Keratinocyte (primary cell): ENCODE data around the gene ZIC2. TPM values are rescaled to one million over a fixed set of nuclear protein-coding genes. Genes with fewer than 3 reads are reported as not detected.

Experiments
- DNase-seq: peaks from one replicate; pipeline ENCODE4 v3.0.0-alpha.2; 2011; ENCODE audit warnings: low read depth, missing footprints, low spot score
- FAIRE-seq: peaks from 2 replicates; lab custom pipeline; 2011; peaks lifted over from hg19 to GRCh38; lab: Jason Lieb, UNC
- H2AFZ ChIP-seq: 2 replicates; pipeline ENCODE4 v1.6.0; 2012; ENCODE audit warnings: low read length, control low read depth, inconsistent platforms; ENCODE audit not compliant: control insufficient read depth
- H3K27ac ChIP-seq: 2 replicates; pipeline ENCODE4 v1.5.1; 2011; ENCODE audit warnings: low read length; ENCODE audit not compliant: control insufficient read depth, insufficient read depth
- H3K27me3 ChIP-seq: 3 replicates; pipeline ENCODE4 v1.6.0; 2011; ENCODE audit warnings: low read length; ENCODE audit not compliant: control insufficient read depth, insufficient read depth; ENCODE audit errors: extremely low read depth
- H3K36me3 ChIP-seq, 2 experiments: 2 replicates in 1 of 2; 3 replicates in 1 of 2; pipeline ENCODE4 v1.5.1; 2011; ENCODE audit warnings: low read length in 2 of 2, mild to moderate bottlenecking in 1 of 2; ENCODE audit not compliant: control insufficient read depth in 2 of 2, insufficient read depth in 2 of 2; ENCODE audit errors: extremely low read depth in 1 of 2
- H3K4me1 ChIP-seq: 3 replicates; pipeline ENCODE4 v1.5.1; 2011; ENCODE audit warnings: low read length; ENCODE audit not compliant: control insufficient read depth, insufficient read depth; ENCODE audit errors: extremely low read depth
- H3K4me2 ChIP-seq: 3 replicates; pipeline ENCODE4 v1.6.0; 2011; ENCODE audit warnings: low read depth, low read length; ENCODE audit not compliant: control insufficient read depth, insufficient read depth; ENCODE audit errors: extremely low read depth
- H3K4me3 ChIP-seq, 3 experiments: fragments of 200-600 bp in 1 of 3; sonication (generic) in 1 of 3; 2 replicates in 2 of 3; 3 replicates in 1 of 3; pipeline ENCODE4 v1.5.1; 2011 to 2016; ENCODE audit warnings: low read length in 3 of 3, mild to moderate bottlenecking in 3 of 3, control low read depth in 2 of 3, inconsistent platforms in 1 of 3, low read depth in 1 of 3, mixed read lengths in 1 of 3, mixed run types in 1 of 3, moderate library complexity in 1 of 3; ENCODE audit not compliant: control insufficient read depth in 2 of 3, insufficient read depth in 2 of 3; ENCODE audit errors: extremely low read depth in 1 of 3
- H3K79me2 ChIP-seq: 2 replicates; pipeline ENCODE4 v1.6.0; 2012; ENCODE audit warnings: low read length; ENCODE audit not compliant: control insufficient read depth, insufficient read depth
- H3K9ac ChIP-seq: 3 replicates; pipeline ENCODE4 v1.6.0; 2011; ENCODE audit warnings: low read length; ENCODE audit not compliant: control insufficient read depth, insufficient read depth; ENCODE audit errors: extremely low read depth
- H3K9me1 ChIP-seq: 3 replicates; pipeline ENCODE4 v1.6.0; 2011; ENCODE audit warnings: low read length; ENCODE audit not compliant: control insufficient read depth, insufficient read depth; ENCODE audit errors: extremely low read depth
- H3K9me3 ChIP-seq: 2 replicates; pipeline ENCODE4 v1.5.1; 2012; ENCODE audit warnings: low read depth, low read length; ENCODE audit not compliant: control insufficient read depth
- H4K20me1 ChIP-seq: 3 replicates; pipeline ENCODE4 v1.6.0; 2011; ENCODE audit warnings: low read length; ENCODE audit not compliant: control insufficient read depth, insufficient read depth; ENCODE audit errors: extremely low read depth
- CTCF ChIP-seq, 3 experiments: IDR thresholded peaks in 1 of 3; conservative IDR thresholded peaks in 1 of 3; optimal IDR thresholded peaks in 1 of 3; 2 replicates in 2 of 3; 3 replicates in 1 of 3; pipeline versions ENCODE3 to v1.5.1; 2011; ENCODE audit warnings: low read length in 3 of 3, mild to moderate bottlenecking in 3 of 3, moderate library complexity in 2 of 3, control low read depth in 1 of 3, inconsistent platforms in 1 of 3; ENCODE audit not compliant: insufficient read depth in 2 of 3; ENCODE audit errors: extremely low read depth in 1 of 3
- EZH2 ChIP-seq: IDR thresholded peaks from one replicate; pipeline ENCODE4 v1.6.1; 2012; ENCODE audit warnings: inconsistent platforms, mild to moderate bottlenecking, low read length, moderate library complexity
- dilution Hi-C: fragments of 300-500 bp; cut with MboI; formaldehyde crosslinking; loops from one replicate; pipeline ENCODE4 v1.7.0; 2020; ENCODE audit warnings: low sequenced_read_pairs; ENCODE audit not compliant: extremely low pct_ligation_motif_present
- polyA plus RNA-seq, 5 experiments: library from polyadenylated mRNA; depleted of rRNA in 3 of 5; stranded (reverse) in 3 of 5; stranded (forward) in 1 of 5; unstranded in 1 of 5; fragments of >200 nt; gene quantifications; 1 replicate in 1 of 5; 2 replicates in 3 of 5; 3 replicates in 1 of 5; pipeline versions ENCODE4 v1.2.1 to v1.2.3, GENCODE V29; 2011 to 2012; ENCODE audit warnings: missing spikeins in 2 of 5, low read depth in 1 of 5, low replicate concordance in 1 of 5

Gene ZIC2
- polyA plus RNA-seq, 1 donor (not counting 4 experiments of a cell fraction or from before 2014, with no cell fraction given), result not detected

GRCh38 chr13:99980824-99981734 lies 505 bp upstream of the ZIC2 start:
- dilution Hi-C loops, result no loop called here
- Histone ChIP-seq H3K9me1 (no peaks in the 10 kb centered on the region), H3K79me2 (no peaks in the 10 kb centered on the region), H3K4me3 (peak overlapping the region; percentile 50 to 61 (median 59)), H3K4me2 (peak overlapping the region; percentile 66), H3K27ac (no peak overlapping the region), H3K27me3 (peaks cover 83% of the 10 kb centered on the region), H3K9ac (no peak overlapping the region), H2AFZ (peak overlapping the region; percentile 63), H3K9me3 (peaks cover 3% of the 10 kb centered on the region), H4K20me1 (peaks cover 5% of the 10 kb centered on the region), H3K4me1 (no peaks in the 10 kb centered on the region), H3K36me3 (no peaks in the 10 kb centered on the region)
- no peak for DNase-seq
- no peak for TF ChIP-seq CTCF (optimal IDR thresholded peaks at IDR 0.05 in 1 of 3, IDR thresholded peaks at IDR 0.05 in 1 of 3, conservative IDR thresholded peaks at IDR 0.05 in 1 of 3; ENCODE audit: extremely low read depth in 1 of 3, insufficient read depth in 2 of 3, low read length in 3 of 3)
- TF ChIP-seq EZH2, result peak; percentile 44
- FAIRE-seq, result no peak

GRCh38 chr13:99982036-99982730 lies 599 bp downstream of the ZIC2 start:
- no peaks in the 10 kb centered on the region for H3K36me3 ChIP-seq
- no peaks in the 10 kb centered on the region for H3K9me1 ChIP-seq
- H3K9me3 ChIP-seq, result peaks cover 3% of the 10 kb centered on the region
- TF ChIP-seq CTCF (optimal IDR thresholded peaks at IDR 0.05 in 1 of 3, IDR thresholded peaks at IDR 0.05 in 1 of 3, conservative IDR thresholded peaks at IDR 0.05 in 1 of 3; ENCODE audit: extremely low read depth in 1 of 3, insufficient read depth in 2 of 3, low read length in 3 of 3), result no peak
- no peak for TF ChIP-seq EZH2
- no peak for FAIRE-seq
- H3K4me3 ChIP-seq, result peak overlapping the region in 1 of 3 experiments; percentile 16
- no peak for DNase-seq
- H4K20me1 ChIP-seq, result peaks cover 5% of the 10 kb centered on the region
- H3K79me2 ChIP-seq, result no peaks in the 10 kb centered on the region
- peak overlapping the region; percentile 51 for H3K4me2 ChIP-seq
- H3K4me1 ChIP-seq, result no peaks in the 10 kb centered on the region
- H3K27ac ChIP-seq, result no peak overlapping the region
- dilution Hi-C loops, result no loop called here
- no peak overlapping the region for H3K9ac ChIP-seq
- peak overlapping the region; percentile 5 for H2AFZ ChIP-seq
- peaks cover 83% of the 10 kb centered on the region for H3K27me3 ChIP-seq
